Measurements from ENCODE around the gene NPTX2. TPM values are rescaled to one million over a fixed set of nuclear protein-coding genes. Genes with fewer than 3 reads are reported as not detected.

Gene NPTX2
- total and polyA plus RNA-seq, 9 donors = 0.38 to 75.7 (median 5.6) TPM

- Histone ChIP-seq H3K27ac (no peak overlapping the region), H3K36me3 (no peaks in the 10 kb centered on the region), H3K4me3 (no peak overlapping the region), H3K4me1 (ENCODE audit: insufficient read depth) (no peaks in the 10 kb centered on the region), H3K27me3 (no peaks in the 10 kb centered on the region), H3K9me3 (no peaks in the 10 kb centered on the region)
- TF ChIP-seq EP300 (IDR thresholded peaks at IDR 0.05) (no peak), POLR2A (IDR thresholded peaks at IDR 0.05) (no peak), CTCF (IDR thresholded peaks at IDR 0.05) (no peak)
- 61 to 75% (median 62%) methylated on average over 6 of the region's 6 CpGs for WGBS, 3 donors
- intact Hi-C loops (cut with DNase I) = no loop called here
- DNase-seq = no peak
Observed at GRCh38 chr7:98651760-98652159, 34.7 kb downstream of the NPTX2 start.

GRCh38 chr7:98653601-98654310 lies 36.7 kb downstream of the NPTX2 start:
- no peaks in the 10 kb centered on the region for H3K36me3 ChIP-seq
- H3K27ac ChIP-seq = no peak overlapping the region
- H3K9me3 ChIP-seq = no peaks in the 10 kb centered on the region
- intact Hi-C loops (cut with DNase I) = no loop called here
- no peaks in the 10 kb centered on the region for H3K4me1 ChIP-seq (ENCODE audit: insufficient read depth)
- 64 to 73% (median 69%) methylated on average over 6 of the region's 6 CpGs for WGBS, 3 donors
- H3K27me3 ChIP-seq = no peaks in the 10 kb centered on the region
- no peak for DNase-seq
- TF ChIP-seq EP300 (IDR thresholded peaks at IDR 0.05) = no peak
- TF ChIP-seq CTCF (IDR thresholded peaks at IDR 0.05) = no peak
- TF ChIP-seq POLR2A (IDR thresholded peaks at IDR 0.05) = no peak
- H3K4me3 ChIP-seq = no peak overlapping the region

GRCh38 chr7:98654524-98655272 lies 37.6 kb downstream of the NPTX2 start:
- H3K27ac ChIP-seq = no peak overlapping the region
- intact Hi-C loops (cut with DNase I) = no loop called here
- WGBS, 3 donors = 69 to 75% (median 71%) methylated on average over 3 of the region's 3 CpGs
- no peaks in the 10 kb centered on the region for H3K9me3 ChIP-seq
- no peak for DNase-seq
- no peak overlapping the region for H3K4me3 ChIP-seq
- no peaks in the 10 kb centered on the region for H3K4me1 ChIP-seq (ENCODE audit: insufficient read depth)
- TF ChIP-seq POLR2A (IDR thresholded peaks at IDR 0.05) (no peak), EP300 (IDR thresholded peaks at IDR 0.05) (no peak)
- no peaks in the 10 kb centered on the region for H3K36me3 ChIP-seq
- H3K27me3 ChIP-seq = no peaks in the 10 kb centered on the region

GRCh38 chr7:98655611-98656010 lies 38.5 kb downstream of the NPTX2 start:
- no peak for DNase-seq
- Histone ChIP-seq H3K4me3 (no peak overlapping the region), H3K27me3 (no peaks in the 10 kb centered on the region), H3K27ac (no peak overlapping the region), H3K36me3 (no peaks in the 10 kb centered on the region), H3K4me1 (ENCODE audit: insufficient read depth) (no peaks in the 10 kb centered on the region), H3K9me3 (no peaks in the 10 kb centered on the region)
- intact Hi-C loops (cut with DNase I) = no loop called here
- TF ChIP-seq CTCF (IDR thresholded peaks at IDR 0.05) (no peak), EP300 (IDR thresholded peaks at IDR 0.05) (no peak), POLR2A (IDR thresholded peaks at IDR 0.05) (no peak)
- WGBS, 3 donors = 85 to 88% (median 87%) methylated on average over 5 of the region's 5 CpGs

- Histone ChIP-seq H3K4me1 (ENCODE audit: insufficient read depth) (no peaks in the 10 kb centered on the region), H3K9me3 (no peaks in the 10 kb centered on the region), H3K27ac (no peak overlapping the region), H3K36me3 (no peaks in the 10 kb centered on the region), H3K4me3 (no peak overlapping the region), H3K27me3 (no peaks in the 10 kb centered on the region)
- no peak for DNase-seq
- no peak for TF ChIP-seq CTCF (IDR thresholded peaks at IDR 0.05)
- no peak for TF ChIP-seq EP300 (IDR thresholded peaks at IDR 0.05)
- TF ChIP-seq POLR2A (IDR thresholded peaks at IDR 0.05) = no peak
- whole genome bisulfite sequencing, 3 donors = 89 to 92% (median 91%) methylated on average over 7 of the region's 7 CpGs
- intact Hi-C loops (cut with DNase I) = no loop called here
Observed at GRCh38 chr7:98656899-98657298, 39.8 kb downstream of the NPTX2 start.
